H1 (cell line): ENCODE measurements around the gene UBE2J1. TPM values are rescaled to one million over a fixed set of nuclear protein-coding genes. Genes with fewer than 3 reads are reported as not detected.

Experiments used
- CTCF ChIA-PET: fragments of 300-600 bp; sonication (Branson Sonifier 250); formaldehyde crosslinking; loops from one replicate; lab custom pipeline; 2021; ENCODE audit not compliant: partially characterized antibody; lab: Charles Lee
- POLR2A ChIA-PET: fragments of 300-600 bp; sonication (Branson Sonifier 250); formaldehyde crosslinking; loops from one replicate; lab custom pipeline; 2021; ENCODE audit warnings: inconsistent platforms; ENCODE audit not compliant: partially characterized antibody; lab: Charles Lee
- DNase-seq, 2 experiments: peaks; one replicate each; pipeline versions ENCODE4 v3.0.0 to v3.0.0-alpha.2; 2010 to 2022; ENCODE audit warnings: low spot score in 2 of 2, low read depth in 1 of 2, mixed read lengths in 1 of 2
- FAIRE-seq: peaks from 2 replicates; lab custom pipeline; 2011; peaks lifted over from hg19 to GRCh38; lab: Jason Lieb, UNC
- H2AFZ ChIP-seq: 2 replicates; pipeline ENCODE4 v1.8.1; 2012; ENCODE audit warnings: low read length, inconsistent platforms
- H2AK5ac ChIP-seq: 2 replicates; pipeline ENCODE4 v1.6.1; 2013; ENCODE audit warnings: low read depth, low read length
- H2BK120ac ChIP-seq: replicated peaks from 2 replicates; pipeline ENCODE3; 2013; ENCODE audit warnings: low read depth, low read length, inconsistent platforms
- H2BK12ac ChIP-seq: 2 replicates; pipeline ENCODE4 v1.6.1; 2013; ENCODE audit warnings: low read depth, low read length
- H2BK15ac ChIP-seq: 2 replicates; pipeline ENCODE4 v1.6.1; 2013; ENCODE audit warnings: low read length
- H2BK20ac ChIP-seq: 2 replicates; pipeline ENCODE4 v1.6.1; 2013; ENCODE audit warnings: low read length
- H2BK5ac ChIP-seq: 2 replicates; pipeline ENCODE4 v1.6.1; 2013; ENCODE audit warnings: low read depth, low read length
- H3K14ac ChIP-seq: 2 replicates; pipeline ENCODE4 v1.6.1; 2013; ENCODE audit warnings: inconsistent platforms; ENCODE audit not compliant: insufficient read length
- H3K18ac ChIP-seq: 2 replicates; pipeline ENCODE4 v1.6.1; 2013; ENCODE audit warnings: low read length; ENCODE audit errors: extremely low read depth
- H3K23ac ChIP-seq: 2 replicates; pipeline ENCODE4 v1.6.1; 2013; ENCODE audit warnings: inconsistent platforms; ENCODE audit not compliant: insufficient read length
- H3K23me2 ChIP-seq: 2 replicates; pipeline ENCODE4 v1.6.1; 2013; ENCODE audit warnings: low read depth, low read length
- H3K27ac ChIP-seq: 2 replicates; pipeline ENCODE4 v1.6.1; 2011; ENCODE audit warnings: low read depth, low read length, inconsistent platforms
- H3K27me3 ChIP-seq, 4 experiments: replicated peaks in 1 of 4; 1 replicate in 1 of 4; 2 replicates in 3 of 4; pipeline versions ENCODE4 v1.6.1 to v1.8.1; 2011 to 2013; ENCODE audit warnings: low read length in 3 of 4, mild to moderate bottlenecking in 3 of 4, inconsistent platforms in 2 of 4, mixed read lengths in 2 of 4, moderate library complexity in 1 of 4; ENCODE audit not compliant: control insufficient read depth in 3 of 4, insufficient read depth in 3 of 4; ENCODE audit errors: extremely low read depth in 1 of 4
- H3K36me3 ChIP-seq, 4 experiments: 2 replicates each; pipeline versions ENCODE4 v1.6.1 to v1.8.1; 2011 to 2013; ENCODE audit warnings: mild to moderate bottlenecking in 4 of 4, low read length in 3 of 4, moderate library complexity in 2 of 4, control low read depth in 1 of 4, inconsistent platforms in 1 of 4; ENCODE audit not compliant: insufficient read depth in 4 of 4, control insufficient read depth in 2 of 4
- H3K4ac ChIP-seq: replicated peaks from 2 replicates; pipeline ENCODE3; 2013; ENCODE audit warnings: low read length, low read depth, mixed read lengths, inconsistent platforms; ENCODE audit not compliant: insufficient read length
- H3K4me1 ChIP-seq, 4 experiments: replicated peaks in 1 of 4; 1 replicate in 1 of 4; 2 replicates in 3 of 4; pipeline versions ENCODE4 v1.6.1 to v1.8.1; 2011 to 2013; ENCODE audit warnings: low read length in 3 of 4, inconsistent platforms in 2 of 4, mixed read lengths in 1 of 4; ENCODE audit not compliant: insufficient read depth in 4 of 4, control insufficient read depth in 3 of 4
- H3K4me2 ChIP-seq, 2 experiments: 2 replicates each; pipeline versions ENCODE4 v1.6.1 to v1.8.1; 2011 to 2013; ENCODE audit warnings: low read depth in 2 of 2, low read length in 2 of 2, control low read depth in 1 of 2, inconsistent platforms in 1 of 2, mild to moderate bottlenecking in 1 of 2; ENCODE audit not compliant: insufficient read depth in 1 of 2
- H3K4me3 ChIP-seq, 4 experiments: fragments of 200-600, 300-600 bp in 1 of 4; sonication (generic), shearing (Covaris generic), sonication (Bioruptor Twin) in 1 of 4; 2 replicates each; pipeline versions ENCODE4 v1.5.1 to v1.8.1; 2011 to 2016; ENCODE audit warnings: low read length in 4 of 4, low read depth in 3 of 4, control low read depth in 2 of 4, inconsistent platforms in 2 of 4, mild to moderate bottlenecking in 2 of 4, mixed read lengths in 1 of 4, moderate library complexity in 1 of 4; ENCODE audit not compliant: insufficient read depth in 2 of 4; ENCODE audit errors: extremely low read depth in 1 of 4
- H3K56ac ChIP-seq: replicated peaks from 2 replicates; pipeline ENCODE3; 2013; ENCODE audit warnings: low read depth, mild to moderate bottlenecking, mixed read lengths, low read length, inconsistent platforms; ENCODE audit not compliant: insufficient read length
- H3K79me1 ChIP-seq: 2 replicates; pipeline ENCODE4 v1.6.1; 2013; ENCODE audit warnings: low read depth, low read length, control low read depth
- H3K79me2 ChIP-seq, 2 experiments: 2 replicates each; pipeline versions ENCODE4 v1.6.1 to v1.8.1; 2012 to 2013; ENCODE audit warnings: low read length in 2 of 2, mild to moderate bottlenecking in 2 of 2, inconsistent platforms in 1 of 2; ENCODE audit not compliant: insufficient read depth in 2 of 2, control insufficient read depth in 1 of 2
- H3K9ac ChIP-seq, 4 experiments: replicated peaks in 1 of 4; 1 replicate in 1 of 4; 2 replicates in 3 of 4; pipeline versions ENCODE4 v1.6.1 to v1.8.1; 2011 to 2013; ENCODE audit warnings: low read depth in 3 of 4, low read length in 3 of 4, control low read depth in 2 of 4, mild to moderate bottlenecking in 2 of 4, moderate library complexity in 2 of 4, inconsistent platforms in 1 of 4; ENCODE audit errors: extremely low read depth in 1 of 4
- H3K9me3 ChIP-seq, 2 experiments: 2 replicates each; pipeline versions ENCODE4 v1.6.1 to v1.8.1; 2012 to 2013; ENCODE audit warnings: mild to moderate bottlenecking in 2 of 2, moderate library complexity in 2 of 2, control low read depth in 1 of 2, inconsistent platforms in 1 of 2, low read depth in 1 of 2, low read length in 1 of 2, mixed read lengths in 1 of 2; ENCODE audit not compliant: insufficient read depth in 2 of 2
- H4K20me1 ChIP-seq, 2 experiments: replicated peaks in 1 of 2; 2 replicates each; pipeline versions ENCODE3 to v1.8.1; 2011 to 2013; ENCODE audit warnings: inconsistent platforms in 2 of 2, low read length in 2 of 2, mild to moderate bottlenecking in 1 of 2; ENCODE audit not compliant: insufficient read depth in 2 of 2, control insufficient read depth in 1 of 2
- H4K5ac ChIP-seq: 2 replicates; pipeline ENCODE4 v1.6.1; 2013; ENCODE audit warnings: low read length, low read depth, mixed read lengths, inconsistent platforms; ENCODE audit not compliant: insufficient read length
- H4K8ac ChIP-seq: 2 replicates; pipeline ENCODE4 v1.8.0; 2013; ENCODE audit warnings: mild to moderate bottlenecking, moderate library complexity, low read length, inconsistent platforms; ENCODE audit not compliant: insufficient read depth; ENCODE audit errors: extremely low read depth
- H4K91ac ChIP-seq: replicated peaks from 2 replicates; pipeline ENCODE3; 2013; ENCODE audit warnings: low read length, mixed read lengths, inconsistent platforms; ENCODE audit not compliant: insufficient read length
- BCL11A ChIP-seq, 2 experiments: IDR thresholded peaks; one replicate each; pipeline ENCODE4 v1.6.1; 2011; ENCODE audit warnings: low read depth in 2 of 2, low read length in 2 of 2, mild to moderate bottlenecking in 2 of 2
- HDAC6 ChIP-seq: IDR thresholded peaks from one replicate; pipeline ENCODE4 v1.7.1; 2012; ENCODE audit warnings: low read depth, mild to moderate bottlenecking, inconsistent platforms, low read length, moderate library complexity
- RBBP5 ChIP-seq: IDR thresholded peaks from 2 replicates; pipeline ENCODE4 v1.7.1; 2012; ENCODE audit warnings: low read depth, mild to moderate bottlenecking, inconsistent platforms, low read length, moderate library complexity, borderline replicate concordance
- TCF12 ChIP-seq: IDR thresholded peaks from 2 replicates; pipeline ENCODE4 v1.6.1; 2011; ENCODE audit warnings: low read depth, mild to moderate bottlenecking, low read length
- WGBS, 2 experiments: shearing (Covaris generic) in 1 of 2; methylation state at CpG; one replicate each; pipeline versions ENCODE4 v1.1.6 to v1.1.7; 2013 to 2015; ENCODE audit warnings: low lambda C conversion rate in 2 of 2, mixed read lengths in 2 of 2, inconsistent platforms in 1 of 2, low coverage in 1 of 2, missing lambda C conversion rate in 1 of 2; ENCODE audit not compliant: insufficient replicate concordance in 2 of 2, insufficient coverage in 1 of 2, insufficient read length in 1 of 2; ENCODE audit errors: extremely low coverage in 1 of 2, missing lambda C conversion rate in 1 of 2; 5-methylcytosine and 5-hydroxymethylcytosine counted together
- polyA plus RNA-seq, 7 experiments: library from polyadenylated mRNA; depleted of rRNA in 3 of 7; stranded (reverse) in 5 of 7; unstranded in 2 of 7; fragments of >200 nt in 5 of 7; fragments of 200-250 nt in 2 of 7; gene quantifications; 1 replicate in 5 of 7; 2 replicates in 1 of 7; 4 replicates in 1 of 7; pipeline versions ENCODE4 v1.2.1 to v1.2.3, GENCODE V29; 2011 to 2013; ENCODE audit warnings: missing spikeins in 2 of 7, mixed read lengths in 2 of 7
- total RNA-seq: library from RNA; stranded (reverse); fragmentation: NEBNext Ultra II Directional; extraction: Animal tissue kit (Norgen Biotek cat#: 25700); gene quantifications from 2 replicates; pipeline ENCODE4 v1.2.1, GENCODE V29; 2021

Gene UBE2J1
- total and polyA plus RNA-seq, 2 of the 8 experiments (the other 6 are each of a cell fraction or from before 2014, with no cell fraction given), result 8.5 to 15.2 TPM

GRCh38 chr6:89284081-89284480, 68.4 kb downstream of the UBE2J1 start:
- DNase-seq, result no peak
- Histone ChIP-seq H3K9ac (no peak overlapping the region), H3K27me3 (peaks cover 0 to 1% (median 0%) of the 10 kb centered on the region in 4 experiments; a peak in 1 of 7 replicates), H3K14ac (no peak overlapping the region), H3K23ac (no peak overlapping the region), H2BK120ac (no peak overlapping the region), H3K36me3 (no peaks in the 10 kb centered on the region), H3K4ac (no peak overlapping the region), H3K27ac (no peak overlapping the region), H3K56ac (no peak overlapping the region), H3K23me2 (no peaks in the 10 kb centered on the region), H4K5ac (no peak overlapping the region), H2BK12ac (no peak overlapping the region), H3K4me3 (no peak overlapping the region), H2AFZ (no peak overlapping the region), H3K79me1 (no peaks in the 10 kb centered on the region), H4K91ac (no peak overlapping the region), H2AK5ac (no peak overlapping the region), H2BK20ac (no peak overlapping the region), H3K9me3 (no peaks in the 10 kb centered on the region), H3K4me1 (peaks cover 0 to 11% (median 2%) of the 10 kb centered on the region in 4 experiments; a peak in 4 of 7 replicates), H4K20me1 (no peaks in the 10 kb centered on the region)
- ChIA-PET CTCF (interaction anchor here (0.6 to 4.0 kb wide), 9 partner anchors 13 to 1108 kb away, joined by 3 to 57 read pairs (median 3); no protein-coding TSS in a partner anchor), POLR2A (no interaction called here)
- 97% methylated on average over 3 of the region's 3 CpGs; no CpG with 5 or more reads in 1 of the 2 experiments for WGBS, 2 experiments
- TF ChIP-seq BCL11A (IDR thresholded peaks at IDR 0.05; ENCODE audit: low read depth in 2 of 2, low read length in 2 of 2) (no peak), TCF12 (no peak), HDAC6 (no peak), RBBP5 (no peak)
- TF ChIP-seq, all 59 proteins: peak for 0
- Histone ChIP-seq H3K79me2 (no peaks in the 10 kb centered on the region), H3K18ac (no peak overlapping the region), H4K8ac (no peak overlapping the region), H2BK15ac (no peak overlapping the region), H2BK5ac (no peak overlapping the region), H3K4me2 (no peak overlapping the region)
- no peak for FAIRE-seq
